GM18951 (cell line): ENCODE results near the gene RBM17.

Source experiments
- POLR2A ChIP-seq: IDR thresholded peaks from 4 replicates; pipeline ENCODE4 v1.6.1; 2011; ENCODE audit warnings: mild to moderate bottlenecking; ENCODE audit not compliant: insufficient read length, insufficient read depth; ENCODE audit errors: extremely low read depth
- in situ Hi-C: fragments of 300-500 bp; cut with MboI; formaldehyde crosslinking; loops from one replicate; pipeline ENCODE4 v1.12.0; 2022; ENCODE audit warnings: low sequenced_read_pairs, mixed read lengths, inconsistent platforms; ENCODE audit not compliant: unreplicated experiment

Gene RBM17

GRCh38 chr10:6079044-6079443, 9.8 kb upstream of the RBM17 start:
- no peak for TF ChIP-seq POLR2A
- in situ Hi-C loops, result no loop called here

GRCh38 chr10:6080417-6080973, 8.3 kb upstream of the RBM17 start:
- in situ Hi-C loops, result loop anchor here (10.0 kb wide), 1 partner anchor 66 kb away; no protein-coding TSS in a partner anchor
- TF ChIP-seq POLR2A, result no peak

GRCh38 chr10:6082496-6083395, 6.1 kb upstream of the RBM17 start:
- in situ Hi-C loops, result loop anchor here (10.0 kb wide), 1 partner anchor 68 kb away; no protein-coding TSS in a partner anchor

GRCh38 chr10:6083523-6084475, 5.0 kb upstream of the RBM17 start:
- no peak for TF ChIP-seq POLR2A
- in situ Hi-C loops, result loop anchor here (10.0 kb wide), 1 partner anchor 69 kb away; no protein-coding TSS in a partner anchor

More at GRCh38 chr10:6082496-6083395, 6.1 kb upstream of the RBM17 start:
- TF ChIP-seq POLR2A, result no peak

- no peak for TF ChIP-seq POLR2A
- in situ Hi-C loops, result loop anchor here (10.0 kb wide), 1 partner anchor 72 kb away; no protein-coding TSS in a partner anchor
These were observed 2.2 kb upstream of the RBM17 start for GRCh38 chr10:6086375-6087233.

- no peak for TF ChIP-seq POLR2A
- in situ Hi-C loops, result loop anchor here (10.0 kb wide), 1 partner anchor 75 kb away; no protein-coding TSS in a partner anchor
These were observed 743 bp downstream of the RBM17 start for GRCh38 chr10:6089334-6090219.

- in situ Hi-C loops, result no loop called here
- TF ChIP-seq POLR2A, result no peak
These were observed 2.8 kb downstream of the RBM17 start for GRCh38 chr10:6091630-6092029.

- in situ Hi-C loops, result no loop called here
- no peak for TF ChIP-seq POLR2A
These were observed 3.9 kb downstream of the RBM17 start for GRCh38 chr10:6092731-6093130.

- no peak for TF ChIP-seq POLR2A
- in situ Hi-C loops, result no loop called here
These were observed 7.2 kb downstream of the RBM17 start for GRCh38 chr10:6095810-6096570.

GRCh38 chr10:6097063-6097462, 8.2 kb downstream of the RBM17 start:
- TF ChIP-seq POLR2A, result no peak
- in situ Hi-C loops, result no loop called here
